Esophagus squamous epithelium (tissue), 4 donors: ENCODE data around the gene BAHCC1.

ENCODE experiments used
- POLR2A ChIP-seq, 4 donors: fragments of 450-650 bp; IDR thresholded peaks; one replicate each; pipeline ENCODE4 v1.6.1; 2017; ENCODE audit warnings: antibody characterized with exemption in 4 of 4, mild to moderate bottlenecking in 4 of 4, moderate library complexity in 3 of 4
- TF ChIP-seq, protein P1 (sequence below), 6 experiments: fragments of 450-650 bp in 4 of 6; fragments of 200-600 bp in 2 of 6; sonication (generic) in 2 of 6; IDR thresholded peaks; one replicate each; pipeline ENCODE4 v1.5.1; 2016 to 2019; ENCODE audit warnings: antibody characterized with exemption in 6 of 6, mild to moderate bottlenecking in 4 of 6, moderate library complexity in 4 of 6

DNA sequence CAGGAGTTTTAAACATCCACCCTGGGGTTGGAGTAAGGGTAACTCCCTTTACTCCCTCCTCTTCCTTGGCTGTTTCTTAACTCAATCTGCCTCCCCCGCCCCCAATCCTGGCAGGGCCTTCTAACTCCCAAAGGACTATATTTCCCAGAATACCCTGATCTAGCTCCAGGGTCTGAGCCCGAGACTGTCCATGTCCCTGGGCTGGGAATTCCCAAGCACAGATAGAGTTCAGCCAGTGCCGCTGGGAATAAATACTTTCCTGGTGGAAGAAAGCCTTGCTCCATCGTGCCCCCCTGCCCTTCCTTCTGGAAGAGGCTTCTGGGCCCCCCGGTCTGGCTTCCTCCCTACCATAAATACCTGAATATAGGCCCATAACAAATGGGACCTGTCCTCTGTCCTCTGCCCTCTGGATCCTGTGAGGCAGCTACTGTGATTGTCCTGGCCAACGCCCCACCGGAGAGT lies 10.2 kb downstream of the BAHCC1 start:
- TF ChIP-seq, protein P1, sequence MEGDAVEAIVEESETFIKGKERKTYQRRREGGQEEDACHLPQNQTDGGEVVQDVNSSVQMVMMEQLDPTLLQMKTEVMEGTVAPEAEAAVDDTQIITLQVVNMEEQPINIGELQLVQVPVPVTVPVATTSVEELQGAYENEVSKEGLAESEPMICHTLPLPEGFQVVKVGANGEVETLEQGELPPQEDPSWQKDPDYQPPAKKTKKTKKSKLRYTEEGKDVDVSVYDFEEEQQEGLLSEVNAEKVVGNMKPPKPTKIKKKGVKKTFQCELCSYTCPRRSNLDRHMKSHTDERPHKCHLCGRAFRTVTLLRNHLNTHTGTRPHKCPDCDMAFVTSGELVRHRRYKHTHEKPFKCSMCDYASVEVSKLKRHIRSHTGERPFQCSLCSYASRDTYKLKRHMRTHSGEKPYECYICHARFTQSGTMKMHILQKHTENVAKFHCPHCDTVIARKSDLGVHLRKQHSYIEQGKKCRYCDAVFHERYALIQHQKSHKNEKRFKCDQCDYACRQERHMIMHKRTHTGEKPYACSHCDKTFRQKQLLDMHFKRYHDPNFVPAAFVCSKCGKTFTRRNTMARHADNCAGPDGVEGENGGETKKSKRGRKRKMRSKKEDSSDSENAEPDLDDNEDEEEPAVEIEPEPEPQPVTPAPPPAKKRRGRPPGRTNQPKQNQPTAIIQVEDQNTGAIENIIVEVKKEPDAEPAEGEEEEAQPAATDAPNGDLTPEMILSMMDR (IDR thresholded peaks at IDR 0.05) = no peak
- TF ChIP-seq POLR2A (IDR thresholded peaks at IDR 0.05) = no peak
